Upper lobe of left lung (tissue), 6 donors: ENCODE data around the gene BIRC6. TPM values are rescaled to one million over a fixed set of nuclear protein-coding genes. Genes with fewer than 3 reads are reported as not detected.
"Not testable (repeated sequence)": the region's sequence is repeated elsewhere in the genome, so short reads cannot be mapped to it uniquely, and the experiment has no call there.

Experiments
- ATAC-seq, 2 donors: fragments of 200-7000 bp; cut with Tn5 transposase; one replicate each; pipeline ENCODE4 v1.9.1; 2022; ENCODE audit warnings: mild to moderate bottlenecking in 2 of 2, moderate library complexity in 2 of 2; ENCODE audit not compliant: low FRiP score in 2 of 2
- DNase-seq, 2 donors: peaks; one replicate each; pipeline ENCODE4 v3.0.0-alpha.2; 2019 to 2020
- H3K27ac ChIP-seq, 4 donors: fragments of 200-600 bp; sonication (generic); one replicate each; pipeline ENCODE4 v1.5.1; 2016 to 2019
- H3K27me3 ChIP-seq, 4 donors: fragments of 200-600 bp; sonication (generic); one replicate each; pipeline ENCODE4 v1.5.1; 2017 to 2019
- H3K36me3 ChIP-seq, 4 donors: fragments of 200-600 bp; sonication (generic); one replicate each; pipeline ENCODE4 v1.5.1; 2016 to 2019
- H3K4me1 ChIP-seq, 4 donors: fragments of 200-600 bp; sonication (generic); one replicate each; pipeline ENCODE4 v1.5.1; 2018 to 2019
- H3K4me3 ChIP-seq, 4 donors: fragments of 200-600 bp; sonication (generic); one replicate each; pipeline ENCODE4 v1.5.1; 2017 to 2019; ENCODE audit warnings: mild to moderate bottlenecking in 2 of 4, moderate library complexity in 1 of 4
- H3K9me3 ChIP-seq, 4 donors: fragments of 200-600 bp; sonication (generic); one replicate each; pipeline ENCODE4 v1.5.1; 2018 to 2019
- EP300 ChIP-seq, 4 donors: sonication (generic); formaldehyde crosslinking; IDR thresholded peaks; one replicate each; pipeline ENCODE4 v1.5.1; 2017; ENCODE audit warnings: antibody characterized with exemption in 4 of 4, control low read depth in 2 of 4
- POLR2A ChIP-seq, 4 donors: fragments of 450-650 bp; IDR thresholded peaks; one replicate each; pipeline ENCODE4 v1.5.1; 2016 to 2017; ENCODE audit warnings: antibody characterized with exemption in 4 of 4, mild to moderate bottlenecking in 2 of 4
- POLR2AphosphoS5 ChIP-seq, 2 donors: sonication (generic); formaldehyde crosslinking; IDR thresholded peaks; one replicate each; pipeline ENCODE4 v1.5.1; 2017; ENCODE audit warnings: antibody characterized with exemption in 2 of 2
- WGBS, 2 donors: methylation state at CpG; one replicate each; pipeline ENCODE4 v1.1.5; 2017 to 2018; 5-methylcytosine and 5-hydroxymethylcytosine counted together
- total RNA-seq, 6 donors: library from RNA; depleted of rRNA in 4 of 6; stranded (reverse); fragments of >200 nt in 4 of 6; gene quantifications; one replicate each; pipeline versions ENCODE4 v1.1.0 to v1.2.1, GENCODE V29; 2016 to 2021
- TF ChIP-seq, protein P1 (sequence below), 6 experiments: fragments of 450-650 bp in 4 of 6; fragments of 200-600 bp in 2 of 6; sonication (generic) in 2 of 6; IDR thresholded peaks; one replicate each; pipeline ENCODE4 v1.5.1; 2016 to 2019; ENCODE audit warnings: antibody characterized with exemption in 6 of 6
- donor health status: DM: no; HTN: no; CAD: no; lungs with moderate emphysema.
- donor health status: DM: no; HTN: yes; CAD: no; lungs with severe emphysema.

Gene BIRC6, protein sequence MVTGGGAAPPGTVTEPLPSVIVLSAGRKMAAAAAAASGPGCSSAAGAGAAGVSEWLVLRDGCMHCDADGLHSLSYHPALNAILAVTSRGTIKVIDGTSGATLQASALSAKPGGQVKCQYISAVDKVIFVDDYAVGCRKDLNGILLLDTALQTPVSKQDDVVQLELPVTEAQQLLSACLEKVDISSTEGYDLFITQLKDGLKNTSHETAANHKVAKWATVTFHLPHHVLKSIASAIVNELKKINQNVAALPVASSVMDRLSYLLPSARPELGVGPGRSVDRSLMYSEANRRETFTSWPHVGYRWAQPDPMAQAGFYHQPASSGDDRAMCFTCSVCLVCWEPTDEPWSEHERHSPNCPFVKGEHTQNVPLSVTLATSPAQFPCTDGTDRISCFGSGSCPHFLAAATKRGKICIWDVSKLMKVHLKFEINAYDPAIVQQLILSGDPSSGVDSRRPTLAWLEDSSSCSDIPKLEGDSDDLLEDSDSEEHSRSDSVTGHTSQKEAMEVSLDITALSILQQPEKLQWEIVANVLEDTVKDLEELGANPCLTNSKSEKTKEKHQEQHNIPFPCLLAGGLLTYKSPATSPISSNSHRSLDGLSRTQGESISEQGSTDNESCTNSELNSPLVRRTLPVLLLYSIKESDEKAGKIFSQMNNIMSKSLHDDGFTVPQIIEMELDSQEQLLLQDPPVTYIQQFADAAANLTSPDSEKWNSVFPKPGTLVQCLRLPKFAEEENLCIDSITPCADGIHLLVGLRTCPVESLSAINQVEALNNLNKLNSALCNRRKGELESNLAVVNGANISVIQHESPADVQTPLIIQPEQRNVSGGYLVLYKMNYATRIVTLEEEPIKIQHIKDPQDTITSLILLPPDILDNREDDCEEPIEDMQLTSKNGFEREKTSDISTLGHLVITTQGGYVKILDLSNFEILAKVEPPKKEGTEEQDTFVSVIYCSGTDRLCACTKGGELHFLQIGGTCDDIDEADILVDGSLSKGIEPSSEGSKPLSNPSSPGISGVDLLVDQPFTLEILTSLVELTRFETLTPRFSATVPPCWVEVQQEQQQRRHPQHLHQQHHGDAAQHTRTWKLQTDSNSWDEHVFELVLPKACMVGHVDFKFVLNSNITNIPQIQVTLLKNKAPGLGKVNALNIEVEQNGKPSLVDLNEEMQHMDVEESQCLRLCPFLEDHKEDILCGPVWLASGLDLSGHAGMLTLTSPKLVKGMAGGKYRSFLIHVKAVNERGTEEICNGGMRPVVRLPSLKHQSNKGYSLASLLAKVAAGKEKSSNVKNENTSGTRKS (N-terminal part only)
- total RNA-seq, result 100 to 1,000 TPM in 3 of 6 donors, 10 to 100 TPM in 3; 60.4 to 198 (median 101) TPM

DNA sequence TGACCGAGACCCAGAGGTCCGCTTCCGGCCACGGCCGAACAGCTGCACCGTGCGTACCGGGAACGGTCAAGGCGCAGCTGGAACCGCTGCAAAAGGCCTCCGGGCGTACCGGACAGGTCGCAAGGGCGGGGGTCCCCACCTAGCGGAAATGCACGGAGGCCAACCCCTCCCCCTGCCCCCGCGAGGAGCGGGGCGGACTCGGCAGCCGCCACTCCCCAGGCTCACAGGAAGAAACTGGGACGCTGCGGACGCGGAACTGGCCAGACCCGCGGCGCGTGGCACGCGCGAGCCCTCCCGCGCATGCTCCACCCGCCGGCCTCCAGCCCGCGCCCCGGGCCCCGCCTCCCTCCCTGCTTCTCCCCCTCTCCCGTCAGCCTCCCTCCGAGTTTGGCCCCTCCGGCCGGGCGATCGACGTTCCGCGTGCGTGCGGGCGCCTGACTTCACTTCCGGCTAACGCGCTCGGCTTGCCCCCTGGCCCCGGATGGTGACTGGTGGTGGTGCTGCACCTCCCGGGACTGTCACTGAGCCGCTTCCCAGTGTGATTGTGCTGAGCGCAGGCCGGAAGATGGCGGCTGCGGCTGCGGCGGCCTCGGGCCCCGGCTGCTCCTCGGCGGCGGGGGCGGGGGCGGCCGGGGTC lies at the start of gene BIRC6:
TSS of gene BIRC6 (plus strand) at position 343 of the 637 bp plus-strand sequence. CDS start at position 482, 139 bp downstream.
- DNase-seq (peak; percentile 99 to 100), ATAC-seq (peak; percentile 98)
- TF ChIP-seq EP300 (IDR thresholded peaks at IDR 0.05) (peak in 1 of 4 donors; percentile 35), POLR2AphosphoS5 (IDR thresholded peaks at IDR 0.05) (peak; percentile 90 to 92), POLR2A (IDR thresholded peaks at IDR 0.05) (peak; percentile 18 to 91 (median 78))
- TF ChIP-seq, protein P1, sequence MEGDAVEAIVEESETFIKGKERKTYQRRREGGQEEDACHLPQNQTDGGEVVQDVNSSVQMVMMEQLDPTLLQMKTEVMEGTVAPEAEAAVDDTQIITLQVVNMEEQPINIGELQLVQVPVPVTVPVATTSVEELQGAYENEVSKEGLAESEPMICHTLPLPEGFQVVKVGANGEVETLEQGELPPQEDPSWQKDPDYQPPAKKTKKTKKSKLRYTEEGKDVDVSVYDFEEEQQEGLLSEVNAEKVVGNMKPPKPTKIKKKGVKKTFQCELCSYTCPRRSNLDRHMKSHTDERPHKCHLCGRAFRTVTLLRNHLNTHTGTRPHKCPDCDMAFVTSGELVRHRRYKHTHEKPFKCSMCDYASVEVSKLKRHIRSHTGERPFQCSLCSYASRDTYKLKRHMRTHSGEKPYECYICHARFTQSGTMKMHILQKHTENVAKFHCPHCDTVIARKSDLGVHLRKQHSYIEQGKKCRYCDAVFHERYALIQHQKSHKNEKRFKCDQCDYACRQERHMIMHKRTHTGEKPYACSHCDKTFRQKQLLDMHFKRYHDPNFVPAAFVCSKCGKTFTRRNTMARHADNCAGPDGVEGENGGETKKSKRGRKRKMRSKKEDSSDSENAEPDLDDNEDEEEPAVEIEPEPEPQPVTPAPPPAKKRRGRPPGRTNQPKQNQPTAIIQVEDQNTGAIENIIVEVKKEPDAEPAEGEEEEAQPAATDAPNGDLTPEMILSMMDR (IDR thresholded peaks at IDR 0.05), result peak in 5 of 6 experiments; percentile 7 to 57 (median 39)
- no peaks in the 10 kb centered on the region for H3K9me3 ChIP-seq
- WGBS, 2 donors, result 1% methylated on average over 23 of the region's 76 CpGs; no CpG with 5 or more reads in 1 of the 2 donors
- H3K36me3 ChIP-seq, result no peaks in the 10 kb centered on the region
- H3K27ac ChIP-seq, result peak within 1 kb of the TSS; percentile 90 to 96 (median 94)
- peak within 1 kb of the TSS; percentile 66 to 90 (median 74) for H3K4me3 ChIP-seq
- peaks cover 25 to 33% (median 27%) of the 10 kb centered on the region in 4 donors for H3K4me1 ChIP-seq
- H3K27me3 ChIP-seq, result no peaks in the 10 kb centered on the region

DNA sequence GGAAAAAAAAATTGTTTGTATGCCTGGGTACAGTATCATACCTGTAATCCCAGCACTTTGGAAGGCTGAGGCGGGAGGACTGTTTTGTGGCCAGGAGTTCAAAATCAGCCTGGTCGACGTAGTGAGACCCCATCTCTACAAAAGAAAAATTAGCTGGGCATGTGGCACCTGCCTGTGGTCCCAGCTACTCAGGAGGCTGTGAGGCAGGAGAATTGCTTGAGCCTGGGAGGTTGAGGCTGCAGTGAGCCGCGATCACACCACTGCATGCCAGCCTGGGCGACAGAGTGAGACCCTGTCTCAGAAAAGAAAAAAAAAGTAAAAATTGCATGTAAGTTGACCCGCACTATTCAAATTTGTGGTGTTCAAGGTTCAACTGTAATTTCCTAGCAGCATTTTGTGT lies 46.2 kb upstream of the BIRC6 start:
- 87 to 92% methylated on average over 7 of the region's 7 CpGs for WGBS, 2 donors
- no peaks in the 10 kb centered on the region for H3K4me1 ChIP-seq

DNA sequence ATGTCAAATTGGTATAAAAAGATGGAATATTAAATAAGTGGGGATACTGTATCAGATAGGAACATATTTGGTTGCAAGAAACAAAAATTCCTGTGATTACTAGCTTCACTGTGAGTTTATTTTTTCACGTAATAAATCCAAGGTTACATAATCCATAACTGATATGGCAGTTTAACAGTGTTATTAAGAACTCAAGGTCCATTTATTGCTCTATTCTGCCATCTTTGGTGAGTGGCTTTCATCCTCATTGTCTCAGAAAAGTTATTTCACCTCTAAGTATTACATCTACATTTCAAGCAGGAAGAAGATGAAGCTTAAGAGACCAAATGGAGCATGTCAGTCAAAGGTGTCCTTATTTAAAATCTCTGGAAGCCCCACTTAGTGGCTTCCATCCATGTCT lies 41.9 kb upstream of the BIRC6 start:
- H3K4me1 ChIP-seq, result no peaks in the 10 kb centered on the region
- ATAC-seq (no peak), DNase-seq (no peak)

More for the DNA sequence above, 46.2 kb upstream of the BIRC6 start:
- Histone ChIP-seq H3K27ac (no peak overlapping the region), H3K9me3 (no peaks in the 10 kb centered on the region), H3K27me3 (no peaks in the 10 kb centered on the region), H3K36me3 (peaks cover 7 to 41% (median 18%) of the 10 kb centered on the region in 4 donors), H3K4me3 (no peak overlapping the region)
- ATAC-seq (no peak), DNase-seq (no peak)
- TF ChIP-seq POLR2A (IDR thresholded peaks at IDR 0.05) (no peak), POLR2AphosphoS5 (IDR thresholded peaks at IDR 0.05) (no peak), EP300 (IDR thresholded peaks at IDR 0.05) (no peak)
- TF ChIP-seq, protein P1 (IDR thresholded peaks at IDR 0.05), result no peak

DNA sequence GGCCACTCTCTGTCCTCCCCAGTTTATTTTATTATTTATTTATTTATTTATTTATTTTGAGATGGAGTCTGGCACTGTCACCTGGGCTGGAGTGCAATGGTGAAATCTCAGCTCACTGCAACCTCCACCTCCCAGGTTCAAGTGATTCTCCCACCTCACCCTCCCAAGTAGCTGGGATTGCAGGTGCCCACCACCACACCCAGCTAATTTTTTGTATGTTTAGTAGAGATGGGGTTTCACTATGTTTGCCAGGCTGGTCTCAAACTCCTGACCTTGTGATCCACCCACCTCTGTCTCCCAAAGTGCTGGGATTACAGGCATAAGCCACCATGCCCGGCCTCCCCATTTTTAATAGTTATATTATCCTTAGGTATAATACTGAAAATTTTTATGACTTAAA lies 28.1 kb upstream of the BIRC6 start:
- ATAC-seq, H3K27ac ChIP-seq, H3K9me3 ChIP-seq, DNase-seq, H3K4me1 ChIP-seq, H3K4me3 ChIP-seq, H3K36me3 ChIP-seq, H3K27me3 ChIP-seq: not testable (repeated sequence)
- WGBS, 2 donors, result 95% methylated on average over 1 of the region's 1 CpG

More for the DNA sequence above, 41.9 kb upstream of the BIRC6 start:
- 91% methylated on average over 1 of the region's 1 CpG for WGBS, 2 donors
- peaks cover 0 to 9% (median 4%) of the 10 kb centered on the region in 4 donors for H3K36me3 ChIP-seq
- H3K27ac ChIP-seq, result no peak overlapping the region
- H3K27me3 ChIP-seq, result no peaks in the 10 kb centered on the region
- no peaks in the 10 kb centered on the region for H3K9me3 ChIP-seq
- TF ChIP-seq POLR2AphosphoS5 (IDR thresholded peaks at IDR 0.05) (no peak), EP300 (IDR thresholded peaks at IDR 0.05) (no peak), POLR2A (IDR thresholded peaks at IDR 0.05) (no peak)
- TF ChIP-seq, protein P1 (IDR thresholded peaks at IDR 0.05), result no peak
- H3K4me3 ChIP-seq, result no peak overlapping the region

DNA sequence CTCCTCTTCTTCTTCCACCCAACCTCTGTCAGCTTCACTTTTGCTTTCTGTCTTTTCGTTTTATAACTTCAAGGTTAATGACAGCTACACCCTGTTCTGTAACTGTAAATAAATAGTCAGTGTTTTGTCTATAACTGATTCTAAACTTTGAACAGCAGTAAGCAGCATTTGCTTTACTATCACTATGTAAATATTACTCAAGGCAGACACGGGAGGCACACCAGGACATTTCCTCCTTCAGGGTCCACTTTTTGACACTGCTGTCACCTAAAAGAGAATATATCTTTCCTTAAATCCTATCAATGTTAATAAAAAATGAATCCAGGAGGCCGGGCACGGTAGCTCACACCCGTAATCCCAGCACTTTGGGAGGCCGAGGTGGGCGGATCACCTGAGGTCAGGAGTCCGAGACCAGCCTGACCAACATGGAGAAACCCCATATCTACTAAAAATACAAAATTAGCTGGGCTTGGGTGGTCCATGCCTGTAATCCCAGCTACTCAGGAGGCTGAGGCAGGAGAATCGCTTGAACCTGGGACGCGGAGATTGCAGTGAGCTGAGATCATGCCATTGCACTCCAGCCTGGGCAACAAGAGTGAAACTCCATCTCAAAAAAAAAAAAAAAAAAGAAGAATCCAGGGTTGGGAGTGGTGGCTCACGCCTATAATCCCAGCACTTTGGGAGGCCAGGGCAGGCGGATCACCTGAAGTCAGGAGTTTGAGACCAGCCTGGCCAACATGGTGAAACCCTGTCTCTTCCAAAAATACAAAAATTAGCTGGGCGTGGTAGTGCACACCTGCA lies 27.4 kb upstream of the BIRC6 start:
- not testable (repeated sequence) for H3K4me1 ChIP-seq, DNase-seq, H3K4me3 ChIP-seq, H3K9me3 ChIP-seq, H3K36me3 ChIP-seq, H3K27me3 ChIP-seq, ATAC-seq, H3K27ac ChIP-seq
- 83 to 88% methylated on average over 14 of the region's 14 CpGs for WGBS, 2 donors
